H1 (cell line): ENCODE results near the gene CD69. TPM values are rescaled to one million over a fixed set of nuclear protein-coding genes. Genes with fewer than 3 reads are reported as not detected.

Experiments
- ASH2L ChIP-seq: fragments of 200-600, 300-600 bp; sonication (generic); IDR thresholded peaks from one replicate; pipeline ENCODE4 v1.7.1; 2017; ENCODE audit warnings: low read length
- CHD1 ChIP-seq: IDR thresholded peaks from 2 replicates; pipeline ENCODE4 v1.6.1; 2012; ENCODE audit warnings: low read depth, low read length, improper control_type of control experiment
- EGR1 ChIP-seq: IDR thresholded peaks from 2 replicates; pipeline ENCODE4 v1.6.1; 2011; ENCODE audit warnings: low read depth, low read length, borderline replicate concordance
- JUND ChIP-seq: IDR thresholded peaks from 2 replicates; pipeline ENCODE4 v1.6.1; 2011; ENCODE audit warnings: mild to moderate bottlenecking, improper control_type of control experiment, low read length
- KDM5A ChIP-seq: fragments of 200-600 bp; IDR thresholded peaks from 2 replicates; pipeline ENCODE4 v1.7.1; 2012; ENCODE audit warnings: mild to moderate bottlenecking, low read length, inconsistent platforms, mixed read lengths
- ZNF274 ChIP-seq: IDR thresholded peaks from 2 replicates; pipeline ENCODE4 v1.7.0; 2012; ENCODE audit warnings: low read length, borderline replicate concordance; ENCODE audit errors: extremely low read depth
- polyA plus RNA-seq, 7 experiments: library from polyadenylated mRNA; depleted of rRNA in 3 of 7; stranded (reverse) in 5 of 7; unstranded in 2 of 7; fragments of >200 nt in 5 of 7; fragments of 200-250 nt in 2 of 7; gene quantifications; 1 replicate in 5 of 7; 2 replicates in 1 of 7; 4 replicates in 1 of 7; pipeline versions ENCODE4 v1.2.1 to v1.2.3, GENCODE V29; 2011 to 2013; ENCODE audit warnings: missing spikeins in 2 of 7, mixed read lengths in 2 of 7
- total RNA-seq: library from RNA; stranded (reverse); fragmentation: NEBNext Ultra II Directional; extraction: Animal tissue kit (Norgen Biotek cat#: 25700); gene quantifications from 2 replicates; pipeline ENCODE4 v1.2.1, GENCODE V29; 2021
- TF ChIP-seq, protein P1 (sequence below): fragments of 300-600 bp; sonication (generic); IDR thresholded peaks from 2 replicates; pipeline ENCODE4 v1.7.1; 2012; ENCODE audit warnings: low read length, moderate library complexity, mild to moderate bottlenecking, inconsistent platforms; ENCODE audit not compliant: insufficient replicate concordance

The CD69 gene
- total and polyA plus RNA-seq, 2 of the 8 experiments (the other 6 are each of a cell fraction or from before 2014, with no cell fraction given) = not detected

DNA sequence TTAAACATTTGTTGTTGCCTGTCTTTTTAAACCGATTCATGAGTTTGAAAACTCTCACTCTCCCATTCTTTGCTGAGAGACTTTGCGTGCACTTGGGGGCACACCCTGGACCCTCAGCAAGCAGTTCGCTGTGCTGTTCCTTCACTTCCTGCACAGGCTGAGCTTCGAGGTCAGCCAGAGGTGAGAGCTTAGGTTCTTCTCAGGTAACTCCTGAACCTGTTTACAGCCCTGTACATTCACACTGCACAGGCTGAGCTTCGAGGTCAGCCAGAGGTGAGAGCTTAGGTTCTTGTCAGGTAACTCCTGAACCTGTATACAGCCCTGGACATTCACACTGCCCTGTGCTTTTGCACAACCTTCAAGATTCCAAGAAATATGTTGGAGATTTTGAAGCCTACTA lies 18.0 kb downstream of the CD69 start (continued):
- TF ChIP-seq, protein P1, sequence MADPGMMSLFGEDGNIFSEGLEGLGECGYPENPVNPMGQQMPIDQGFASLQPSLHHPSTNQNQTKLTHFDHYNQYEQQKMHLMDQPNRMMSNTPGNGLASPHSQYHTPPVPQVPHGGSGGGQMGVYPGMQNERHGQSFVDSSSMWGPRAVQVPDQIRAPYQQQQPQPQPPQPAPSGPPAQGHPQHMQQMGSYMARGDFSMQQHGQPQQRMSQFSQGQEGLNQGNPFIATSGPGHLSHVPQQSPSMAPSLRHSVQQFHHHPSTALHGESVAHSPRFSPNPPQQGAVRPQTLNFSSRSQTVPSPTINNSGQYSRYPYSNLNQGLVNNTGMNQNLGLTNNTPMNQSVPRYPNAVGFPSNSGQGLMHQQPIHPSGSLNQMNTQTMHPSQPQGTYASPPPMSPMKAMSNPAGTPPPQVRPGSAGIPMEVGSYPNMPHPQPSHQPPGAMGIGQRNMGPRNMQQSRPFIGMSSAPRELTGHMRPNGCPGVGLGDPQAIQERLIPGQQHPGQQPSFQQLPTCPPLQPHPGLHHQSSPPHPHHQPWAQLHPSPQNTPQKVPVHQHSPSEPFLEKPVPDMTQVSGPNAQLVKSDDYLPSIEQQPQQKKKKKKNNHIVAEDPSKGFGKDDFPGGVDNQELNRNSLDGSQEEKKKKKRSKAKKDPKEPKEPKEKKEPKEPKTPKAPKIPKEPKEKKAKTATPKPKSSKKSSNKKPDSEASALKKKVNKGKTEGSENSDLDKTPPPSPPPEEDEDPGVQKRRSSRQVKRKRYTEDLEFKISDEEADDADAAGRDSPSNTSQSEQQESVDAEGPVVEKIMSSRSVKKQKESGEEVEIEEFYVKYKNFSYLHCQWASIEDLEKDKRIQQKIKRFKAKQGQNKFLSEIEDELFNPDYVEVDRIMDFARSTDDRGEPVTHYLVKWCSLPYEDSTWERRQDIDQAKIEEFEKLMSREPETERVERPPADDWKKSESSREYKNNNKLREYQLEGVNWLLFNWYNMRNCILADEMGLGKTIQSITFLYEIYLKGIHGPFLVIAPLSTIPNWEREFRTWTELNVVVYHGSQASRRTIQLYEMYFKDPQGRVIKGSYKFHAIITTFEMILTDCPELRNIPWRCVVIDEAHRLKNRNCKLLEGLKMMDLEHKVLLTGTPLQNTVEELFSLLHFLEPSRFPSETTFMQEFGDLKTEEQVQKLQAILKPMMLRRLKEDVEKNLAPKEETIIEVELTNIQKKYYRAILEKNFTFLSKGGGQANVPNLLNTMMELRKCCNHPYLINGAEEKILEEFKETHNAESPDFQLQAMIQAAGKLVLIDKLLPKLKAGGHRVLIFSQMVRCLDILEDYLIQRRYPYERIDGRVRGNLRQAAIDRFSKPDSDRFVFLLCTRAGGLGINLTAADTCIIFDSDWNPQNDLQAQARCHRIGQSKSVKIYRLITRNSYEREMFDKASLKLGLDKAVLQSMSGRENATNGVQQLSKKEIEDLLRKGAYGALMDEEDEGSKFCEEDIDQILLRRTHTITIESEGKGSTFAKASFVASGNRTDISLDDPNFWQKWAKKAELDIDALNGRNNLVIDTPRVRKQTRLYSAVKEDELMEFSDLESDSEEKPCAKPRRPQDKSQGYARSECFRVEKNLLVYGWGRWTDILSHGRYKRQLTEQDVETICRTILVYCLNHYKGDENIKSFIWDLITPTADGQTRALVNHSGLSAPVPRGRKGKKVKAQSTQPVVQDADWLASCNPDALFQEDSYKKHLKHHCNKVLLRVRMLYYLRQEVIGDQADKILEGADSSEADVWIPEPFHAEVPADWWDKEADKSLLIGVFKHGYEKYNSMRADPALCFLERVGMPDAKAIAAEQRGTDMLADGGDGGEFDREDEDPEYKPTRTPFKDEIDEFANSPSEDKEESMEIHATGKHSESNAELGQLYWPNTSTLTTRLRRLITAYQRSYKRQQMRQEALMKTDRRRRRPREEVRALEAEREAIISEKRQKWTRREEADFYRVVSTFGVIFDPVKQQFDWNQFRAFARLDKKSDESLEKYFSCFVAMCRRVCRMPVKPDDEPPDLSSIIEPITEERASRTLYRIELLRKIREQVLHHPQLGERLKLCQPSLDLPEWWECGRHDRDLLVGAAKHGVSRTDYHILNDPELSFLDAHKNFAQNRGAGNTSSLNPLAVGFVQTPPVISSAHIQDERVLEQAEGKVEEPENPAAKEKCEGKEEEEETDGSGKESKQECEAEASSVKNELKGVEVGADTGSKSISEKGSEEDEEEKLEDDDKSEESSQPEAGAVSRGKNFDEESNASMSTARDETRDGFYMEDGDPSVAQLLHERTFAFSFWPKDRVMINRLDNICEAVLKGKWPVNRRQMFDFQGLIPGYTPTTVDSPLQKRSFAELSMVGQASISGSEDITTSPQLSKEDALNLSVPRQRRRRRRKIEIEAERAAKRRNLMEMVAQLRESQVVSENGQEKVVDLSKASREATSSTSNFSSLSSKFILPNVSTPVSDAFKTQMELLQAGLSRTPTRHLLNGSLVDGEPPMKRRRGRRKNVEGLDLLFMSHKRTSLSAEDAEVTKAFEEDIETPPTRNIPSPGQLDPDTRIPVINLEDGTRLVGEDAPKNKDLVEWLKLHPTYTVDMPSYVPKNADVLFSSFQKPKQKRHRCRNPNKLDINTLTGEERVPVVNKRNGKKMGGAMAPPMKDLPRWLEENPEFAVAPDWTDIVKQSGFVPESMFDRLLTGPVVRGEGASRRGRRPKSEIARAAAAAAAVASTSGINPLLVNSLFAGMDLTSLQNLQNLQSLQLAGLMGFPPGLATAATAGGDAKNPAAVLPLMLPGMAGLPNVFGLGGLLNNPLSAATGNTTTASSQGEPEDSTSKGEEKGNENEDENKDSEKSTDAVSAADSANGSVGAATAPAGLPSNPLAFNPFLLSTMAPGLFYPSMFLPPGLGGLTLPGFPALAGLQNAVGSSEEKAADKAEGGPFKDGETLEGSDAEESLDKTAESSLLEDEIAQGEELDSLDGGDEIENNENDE = no peak
- TF ChIP-seq CHD1 (no peak), EGR1 (no peak), JUND (no peak), ASH2L (no peak), KDM5A (no peak), ZNF274 (no peak)
